Measurements from ENCODE around the gene MAP2.

DNA sequence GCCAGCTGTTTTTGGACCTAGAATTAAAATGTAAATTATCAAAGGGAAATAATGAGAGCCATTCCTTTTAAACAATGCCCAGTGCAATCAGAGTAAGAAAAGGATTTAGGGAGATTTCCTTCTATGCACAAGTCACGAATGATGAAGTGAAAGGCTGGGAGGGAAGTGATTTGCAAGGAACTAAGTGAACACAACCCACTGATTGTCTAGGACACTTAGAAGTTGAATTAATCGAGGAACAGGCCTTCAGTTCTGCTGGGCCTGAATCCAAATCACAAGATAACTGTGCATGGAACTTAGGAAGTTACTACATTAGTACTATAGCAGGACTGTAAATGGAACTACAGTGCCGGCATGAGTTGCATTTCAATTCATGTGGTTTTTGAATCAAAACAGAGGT lies 17.7 kb downstream of the MAP2 start:
- TF ChIP-seq EZH2 (IDR thresholded peaks at IDR 0.05; ENCODE audit: borderline replicate concordance, low read depth, low read length, severe bottlenecking) (no peak), POLR2AphosphoS5 (IDR thresholded peaks at IDR 0.05; ENCODE audit: insufficient read depth, low read depth, low read length) (no peak), JUN (IDR thresholded peaks at IDR 0.05; ENCODE audit: borderline replicate concordance, insufficient read depth, insufficient read length, low read depth) (no peak)
- TF ChIP-seq, protein P1, sequence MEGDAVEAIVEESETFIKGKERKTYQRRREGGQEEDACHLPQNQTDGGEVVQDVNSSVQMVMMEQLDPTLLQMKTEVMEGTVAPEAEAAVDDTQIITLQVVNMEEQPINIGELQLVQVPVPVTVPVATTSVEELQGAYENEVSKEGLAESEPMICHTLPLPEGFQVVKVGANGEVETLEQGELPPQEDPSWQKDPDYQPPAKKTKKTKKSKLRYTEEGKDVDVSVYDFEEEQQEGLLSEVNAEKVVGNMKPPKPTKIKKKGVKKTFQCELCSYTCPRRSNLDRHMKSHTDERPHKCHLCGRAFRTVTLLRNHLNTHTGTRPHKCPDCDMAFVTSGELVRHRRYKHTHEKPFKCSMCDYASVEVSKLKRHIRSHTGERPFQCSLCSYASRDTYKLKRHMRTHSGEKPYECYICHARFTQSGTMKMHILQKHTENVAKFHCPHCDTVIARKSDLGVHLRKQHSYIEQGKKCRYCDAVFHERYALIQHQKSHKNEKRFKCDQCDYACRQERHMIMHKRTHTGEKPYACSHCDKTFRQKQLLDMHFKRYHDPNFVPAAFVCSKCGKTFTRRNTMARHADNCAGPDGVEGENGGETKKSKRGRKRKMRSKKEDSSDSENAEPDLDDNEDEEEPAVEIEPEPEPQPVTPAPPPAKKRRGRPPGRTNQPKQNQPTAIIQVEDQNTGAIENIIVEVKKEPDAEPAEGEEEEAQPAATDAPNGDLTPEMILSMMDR (IDR thresholded peaks at IDR 0.05; ENCODE audit: extremely low read depth in 1 of 2, insufficient read depth in 1 of 2, low read depth in 1 of 2, low read length in 2 of 2), result no peak

Measured in endothelial cell of umbilical vein (primary cell).